WERI-Rb-1 (cell line): Measurements from ENCODE around the gene LEP.

ENCODE experiments used
- DNase-seq: peaks from one replicate; pipeline ENCODE4 v3.0.0-alpha.2; 2020
- H3K27ac ChIP-seq: fragments of 250-450 bp; sonication (Bioruptor Pico); 2 replicates; pipeline ENCODE4 v1.5.1; 2020; ENCODE audit warnings: mild to moderate bottlenecking, moderate library complexity
- H3K27me3 ChIP-seq: fragments of 250-450 bp; sonication (Bioruptor Pico); 2 replicates; pipeline ENCODE4 v1.5.1; 2021; ENCODE audit warnings: mild to moderate bottlenecking, low read depth, moderate library complexity; ENCODE audit not compliant: insufficient read depth, severe bottlenecking
- H3K36me3 ChIP-seq: fragments of 250-450 bp; sonication (Bioruptor Pico); 2 replicates; pipeline ENCODE4 v1.5.1; 2020; ENCODE audit warnings: mild to moderate bottlenecking, moderate library complexity
- H3K4me3 ChIP-seq: 2 replicates; pipeline ENCODE4 v1.5.1; 2011; ENCODE audit warnings: low read depth, mild to moderate bottlenecking, control low read depth, low read length
- H3K9me3 ChIP-seq: fragments of 250-450 bp; sonication (Bioruptor Pico); 2 replicates; pipeline ENCODE4 v1.5.1; 2021; ENCODE audit warnings: mild to moderate bottlenecking, moderate library complexity; ENCODE audit not compliant: severe bottlenecking
- TF ChIP-seq, protein P1 (sequence below): IDR thresholded peaks from 2 replicates; pipeline ENCODE4 v1.5.1; 2011; ENCODE audit warnings: low read depth, mild to moderate bottlenecking, control low read depth, inconsistent platforms, low read length

Gene LEP

DNA sequence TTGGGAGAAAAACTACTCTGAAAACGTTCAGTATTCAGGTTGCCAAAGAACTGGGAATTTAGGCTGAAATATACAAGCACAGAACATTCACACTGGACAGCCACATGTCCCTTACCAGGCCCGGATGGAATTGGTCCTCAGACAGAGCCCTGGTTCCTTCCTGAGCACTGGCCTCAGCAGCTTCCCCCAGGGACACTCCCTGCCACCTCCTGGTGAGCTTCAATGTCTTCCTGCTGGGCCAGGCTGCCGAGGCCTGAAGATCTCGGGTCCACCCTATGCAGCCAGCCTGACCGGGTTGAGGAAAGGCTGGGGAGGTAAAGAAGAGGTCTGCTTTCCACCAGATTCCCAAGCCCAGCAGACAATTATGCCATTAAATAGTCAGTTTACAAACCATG, 24.8 kb downstream of the LEP start:
- H3K4me3 ChIP-seq = no peak overlapping the region

DNA sequence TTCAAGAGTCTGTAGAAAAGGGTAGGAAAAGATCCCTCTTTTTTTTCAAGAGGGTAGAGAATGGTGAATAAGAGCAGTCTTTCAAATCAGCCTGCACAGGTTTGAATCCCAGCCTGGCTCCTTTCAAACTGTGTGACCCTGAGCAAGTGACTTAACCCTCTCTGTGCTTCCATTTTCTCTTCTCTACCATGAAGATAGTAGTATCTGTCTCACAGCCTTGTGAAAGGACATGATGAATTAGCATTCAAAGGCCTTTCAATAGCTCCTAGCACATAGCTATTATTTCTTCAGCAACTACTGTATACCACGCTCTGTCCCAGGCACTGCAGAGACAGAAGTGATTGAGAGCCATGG, 25.4 kb downstream of the LEP start:
- TF ChIP-seq, protein P1, sequence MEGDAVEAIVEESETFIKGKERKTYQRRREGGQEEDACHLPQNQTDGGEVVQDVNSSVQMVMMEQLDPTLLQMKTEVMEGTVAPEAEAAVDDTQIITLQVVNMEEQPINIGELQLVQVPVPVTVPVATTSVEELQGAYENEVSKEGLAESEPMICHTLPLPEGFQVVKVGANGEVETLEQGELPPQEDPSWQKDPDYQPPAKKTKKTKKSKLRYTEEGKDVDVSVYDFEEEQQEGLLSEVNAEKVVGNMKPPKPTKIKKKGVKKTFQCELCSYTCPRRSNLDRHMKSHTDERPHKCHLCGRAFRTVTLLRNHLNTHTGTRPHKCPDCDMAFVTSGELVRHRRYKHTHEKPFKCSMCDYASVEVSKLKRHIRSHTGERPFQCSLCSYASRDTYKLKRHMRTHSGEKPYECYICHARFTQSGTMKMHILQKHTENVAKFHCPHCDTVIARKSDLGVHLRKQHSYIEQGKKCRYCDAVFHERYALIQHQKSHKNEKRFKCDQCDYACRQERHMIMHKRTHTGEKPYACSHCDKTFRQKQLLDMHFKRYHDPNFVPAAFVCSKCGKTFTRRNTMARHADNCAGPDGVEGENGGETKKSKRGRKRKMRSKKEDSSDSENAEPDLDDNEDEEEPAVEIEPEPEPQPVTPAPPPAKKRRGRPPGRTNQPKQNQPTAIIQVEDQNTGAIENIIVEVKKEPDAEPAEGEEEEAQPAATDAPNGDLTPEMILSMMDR = no peak
- Histone ChIP-seq H3K27me3 (no peaks in the 10 kb centered on the region), H3K27ac (peak overlapping the region; percentile 98), H3K9me3 (no peaks in the 10 kb centered on the region), H3K36me3 (no peaks in the 10 kb centered on the region), H3K4me3 (no peak overlapping the region; the same call in 1 of the 2 replicates)
- DNase-seq = no peak

More for the DNA sequence above, 24.8 kb downstream of the LEP start:
- Histone ChIP-seq H3K27me3 (no peaks in the 10 kb centered on the region), H3K27ac (no peak overlapping the region; the same call in 1 of the 2 replicates), H3K36me3 (no peaks in the 10 kb centered on the region), H3K9me3 (no peaks in the 10 kb centered on the region)
- TF ChIP-seq, protein P1 = no peak
- no peak for DNase-seq

DNA sequence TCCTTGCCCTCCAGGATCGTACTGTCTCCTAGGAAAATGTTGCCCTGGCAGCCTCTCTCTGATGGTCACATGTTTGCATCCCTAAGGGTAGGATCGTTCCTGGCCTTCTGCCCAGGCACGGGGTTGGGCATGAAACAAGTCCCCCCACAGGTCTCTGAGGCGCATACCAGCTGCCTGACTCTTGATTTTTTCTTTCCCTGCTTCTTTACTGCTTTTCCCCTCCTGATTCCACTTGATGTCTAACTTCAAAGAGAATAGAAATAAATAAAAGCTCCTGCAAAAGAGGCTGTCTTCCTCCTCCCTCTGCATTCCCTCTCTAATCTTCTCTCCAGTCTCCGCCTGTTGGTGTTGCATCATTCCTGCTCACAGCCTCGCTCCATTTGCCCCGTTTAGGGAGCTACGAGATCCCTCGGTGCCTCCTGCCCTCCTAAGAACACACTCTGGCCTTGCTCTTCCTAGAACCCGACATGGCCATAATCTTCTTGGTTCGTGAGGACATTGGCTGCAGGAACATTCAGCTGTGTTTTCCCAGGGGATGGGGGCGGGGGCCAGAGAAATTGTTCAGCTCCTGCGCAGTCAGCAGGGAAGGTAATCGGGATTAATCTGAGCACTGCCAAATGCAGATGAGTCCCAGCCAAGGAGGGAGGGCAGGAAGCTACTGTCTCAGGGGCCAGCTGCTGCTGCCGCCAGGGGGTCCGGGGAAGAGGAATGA, 26.0 kb downstream of the LEP start:
- peak; percentile 95 for DNase-seq
- Histone ChIP-seq H3K4me3 (peak overlapping the region; percentile 41), H3K27me3 (no peaks in the 10 kb centered on the region), H3K36me3 (no peaks in the 10 kb centered on the region), H3K27ac (peak overlapping the region; percentile 98), H3K9me3 (no peaks in the 10 kb centered on the region)
- TF ChIP-seq, protein P1 = peak; percentile 50; the same call in 1 of the 2 replicates

DNA sequence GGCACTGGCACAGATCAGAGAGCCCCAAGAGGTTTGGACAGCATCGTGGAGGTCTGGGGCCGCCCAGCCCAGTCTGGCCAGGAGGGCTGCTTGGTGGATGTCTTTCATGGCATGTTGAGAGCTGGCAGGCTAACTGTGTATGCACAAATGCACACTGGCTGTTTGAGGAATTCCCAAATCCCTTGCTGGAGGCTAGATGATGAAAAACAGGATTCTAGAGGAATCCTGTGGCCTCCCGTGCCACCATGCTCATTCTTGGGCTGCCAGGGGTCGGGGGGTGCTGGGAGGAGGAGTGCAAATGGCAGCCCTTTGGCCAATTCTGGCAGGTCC, 26.5 kb downstream of the LEP start:
- no peaks in the 10 kb centered on the region for H3K9me3 ChIP-seq
- peak overlapping the region; percentile 41 for H3K4me3 ChIP-seq
- TF ChIP-seq, protein P1 = no peak; the same call in 1 of the 2 replicates
- peak overlapping the region; percentile 98 for H3K27ac ChIP-seq
- no peaks in the 10 kb centered on the region for H3K27me3 ChIP-seq
- no peak for DNase-seq
- no peaks in the 10 kb centered on the region for H3K36me3 ChIP-seq

DNA sequence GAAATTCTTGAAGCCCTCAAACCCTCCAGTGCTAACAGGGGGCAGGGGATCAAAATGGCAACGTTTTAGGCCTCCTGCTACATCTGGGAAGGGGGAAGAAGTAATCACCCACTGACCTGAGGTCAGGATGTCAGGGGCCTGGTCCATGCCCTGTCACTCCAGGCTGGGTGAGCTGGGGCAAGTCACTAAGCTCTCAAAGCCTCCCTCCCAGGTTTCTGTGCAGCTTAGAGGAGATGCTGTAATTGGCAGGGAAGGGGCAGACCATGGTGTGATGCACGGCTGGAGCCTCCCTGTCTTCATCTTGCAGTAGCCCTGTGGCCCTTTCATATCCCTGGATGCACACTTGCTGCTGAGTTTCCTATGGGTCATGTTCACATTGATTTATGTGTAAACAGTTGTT, 27.2 kb downstream of the LEP start:
- peak overlapping the region; percentile 98 for H3K27ac ChIP-seq

More for the DNA sequence above, 27.2 kb downstream of the LEP start:
- DNase-seq = peak; percentile 76
- no peak overlapping the region for H3K4me3 ChIP-seq
- no peaks in the 10 kb centered on the region for H3K9me3 ChIP-seq
- TF ChIP-seq, protein P1 = no peak
- no peaks in the 10 kb centered on the region for H3K36me3 ChIP-seq
- no peaks in the 10 kb centered on the region for H3K27me3 ChIP-seq
